ENCODE measurements around the gene DHRS3. TPM values are rescaled to one million over a fixed set of nuclear protein-coding genes. Genes with fewer than 3 reads are reported as not detected.
A peak's percentile ranks its signal among the peaks of the same experiment; 100 is the strongest.

The DHRS3 gene
- total and polyA plus RNA-seq, 2 experiments from 2014 or later: 12.5 to 15.3 TPM

DNA sequence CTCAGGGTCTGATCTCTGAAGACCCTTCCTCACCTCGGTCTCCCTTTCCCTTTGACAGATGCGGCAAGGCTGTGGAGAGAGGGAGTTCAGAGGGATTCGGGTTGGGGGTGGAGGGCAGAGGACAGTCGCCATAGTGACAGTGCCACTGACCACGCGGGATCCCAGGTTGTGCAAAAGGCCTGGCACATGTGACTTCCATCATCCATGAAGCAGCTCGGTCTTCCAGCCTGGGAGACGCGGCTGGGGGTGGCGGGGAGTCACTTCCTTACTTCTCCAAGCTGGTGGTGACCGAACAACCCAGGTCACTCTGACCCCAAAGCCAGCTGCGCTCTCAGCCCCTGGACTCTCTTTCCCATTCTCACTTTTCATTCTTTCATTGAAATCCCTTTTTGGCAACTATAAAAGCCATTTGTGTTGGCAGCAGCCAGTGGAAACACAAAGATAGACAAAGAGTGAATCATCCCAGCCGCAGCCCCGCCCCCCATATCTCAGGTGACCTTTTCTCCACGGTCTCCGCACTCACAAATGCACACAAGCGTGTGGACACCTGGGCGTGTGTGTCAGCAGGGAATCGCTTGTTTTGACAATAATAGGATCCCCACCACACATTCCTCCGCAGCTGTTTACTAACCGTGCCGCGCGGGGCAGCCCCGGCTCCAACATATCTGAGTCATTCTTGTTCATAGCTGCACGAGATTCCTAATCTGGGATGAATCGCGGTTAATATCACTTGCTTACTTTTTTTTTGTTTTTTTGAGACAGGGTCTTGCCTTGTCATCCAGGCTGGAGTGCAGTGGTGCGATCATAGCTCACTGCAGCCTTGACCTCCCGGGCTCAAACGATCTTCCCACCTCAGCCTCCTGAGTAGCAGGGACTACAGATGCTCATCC lies 68.3 kb downstream of the DHRS3 start:
- Histone ChIP-seq H3K27ac (no peak overlapping the region), H3K4me3 (no peak overlapping the region), H3K9me3 (ENCODE audit: low read depth) (no peaks in the 10 kb centered on the region), H3K36me3 (no peaks in the 10 kb centered on the region), H3K4me1 (ENCODE audit: low read depth) (peaks cover 11% of the 10 kb centered on the region), H3K27me3 (no peaks in the 10 kb centered on the region)
- peak in 1 of 2 donors; percentile 80 for DNase-seq (ENCODE audit: low read depth in 1 of 2, low spot score in 1 of 2)
- no peak for TF ChIP-seq CTCF (IDR thresholded peaks at IDR 0.05; ENCODE audit: low read depth, low read length)

DNA sequence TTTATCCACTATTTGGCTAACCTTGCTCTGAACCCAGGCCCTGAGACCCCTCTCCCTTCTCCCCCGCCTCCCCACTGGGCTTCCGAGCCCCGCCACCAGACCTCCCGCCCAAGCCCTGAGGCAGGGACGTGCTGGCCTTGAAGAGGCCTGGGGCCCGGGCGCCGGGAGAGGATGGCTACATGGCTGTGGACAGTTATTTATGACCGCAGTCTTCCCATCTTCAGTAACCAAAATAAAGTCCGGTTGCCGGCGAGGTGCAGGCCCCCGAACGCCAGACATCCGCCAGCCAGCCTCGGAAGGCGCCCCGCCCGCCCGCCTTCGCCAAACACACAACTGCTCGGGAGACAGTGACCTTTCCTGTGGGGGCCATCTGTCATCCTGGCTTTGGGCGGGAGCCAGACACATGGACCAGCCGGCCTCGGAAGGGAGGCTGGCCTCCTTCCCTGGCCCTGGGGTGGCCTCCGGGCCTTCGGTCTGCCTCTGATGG lies 69.0 kb downstream of the DHRS3 start:
- no peaks in the 10 kb centered on the region for H3K27me3 ChIP-seq
- H3K4me3 ChIP-seq: no peak overlapping the region
- TF ChIP-seq CTCF (IDR thresholded peaks at IDR 0.05; ENCODE audit: low read depth, low read length): no peak
- H3K9me3 ChIP-seq (ENCODE audit: low read depth): no peaks in the 10 kb centered on the region
- H3K27ac ChIP-seq: no peak overlapping the region
- DNase-seq (ENCODE audit: low read depth in 1 of 2, low spot score in 1 of 2): no peak
- H3K4me1 ChIP-seq (ENCODE audit: low read depth): peaks cover 11% of the 10 kb centered on the region
- H3K36me3 ChIP-seq: no peaks in the 10 kb centered on the region

DNA sequence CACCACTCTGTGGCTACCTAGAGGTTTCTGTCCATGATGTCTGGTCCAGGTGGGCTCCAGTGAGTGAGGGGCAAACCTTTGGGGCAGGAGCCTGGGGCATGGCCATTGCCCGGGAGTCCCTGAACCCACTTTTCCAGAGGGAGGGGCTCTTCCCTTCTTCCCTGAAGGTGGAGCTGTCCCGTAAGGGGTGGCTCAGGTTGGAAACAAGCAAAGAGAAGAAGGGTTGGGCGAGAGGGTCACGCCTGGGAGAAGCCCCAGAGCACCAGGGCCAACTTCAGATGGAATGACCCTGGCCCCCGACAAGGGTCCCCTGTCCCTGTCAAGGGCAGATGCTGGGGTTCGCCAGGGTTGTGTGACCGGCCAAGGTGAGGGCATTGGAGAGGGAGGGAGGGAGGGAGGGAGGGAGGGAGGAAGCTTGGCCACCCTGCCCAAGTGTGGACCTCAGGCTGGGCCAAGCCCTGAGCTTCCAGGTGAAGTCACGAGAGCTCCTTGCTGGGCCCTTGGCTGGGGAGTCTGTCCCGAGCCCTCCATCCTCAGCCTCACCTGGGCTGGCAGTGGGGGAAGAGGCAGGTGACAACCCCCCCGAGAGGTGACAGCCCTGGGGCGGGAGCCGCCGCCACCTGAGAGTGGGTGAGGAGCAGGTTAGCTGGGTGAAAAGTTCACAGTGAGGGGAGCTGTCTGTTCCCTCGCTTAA lies 69.6 kb downstream of the DHRS3 start:
- DNase-seq (ENCODE audit: low read depth in 1 of 2, low spot score in 1 of 2): no peak
- no peaks in the 10 kb centered on the region for H3K27me3 ChIP-seq
- no peak overlapping the region for H3K27ac ChIP-seq
- no peaks in the 10 kb centered on the region for H3K36me3 ChIP-seq
- H3K4me3 ChIP-seq: no peak overlapping the region
- H3K9me3 ChIP-seq (ENCODE audit: low read depth): no peaks in the 10 kb centered on the region
- peaks cover 11% of the 10 kb centered on the region for H3K4me1 ChIP-seq (ENCODE audit: low read depth)
- no peak for TF ChIP-seq CTCF (IDR thresholded peaks at IDR 0.05; ENCODE audit: low read depth, low read length)

- no peaks in the 10 kb centered on the region for H3K9me3 ChIP-seq (ENCODE audit: low read depth)
- no peak for TF ChIP-seq CTCF (IDR thresholded peaks at IDR 0.05; ENCODE audit: low read depth, low read length)
- no peak for DNase-seq (ENCODE audit: low read depth in 1 of 2, low spot score in 1 of 2)
- no peaks in the 10 kb centered on the region for H3K27me3 ChIP-seq
- H3K36me3 ChIP-seq: no peaks in the 10 kb centered on the region
- peaks cover 4% of the 10 kb centered on the region for H3K4me1 ChIP-seq (ENCODE audit: low read depth)
- H3K4me3 ChIP-seq: no peak overlapping the region
- no peak overlapping the region for H3K27ac ChIP-seq
These were observed 70.3 kb downstream of the DHRS3 start for GRCh38 chr1:12547586-12548225.

DNA sequence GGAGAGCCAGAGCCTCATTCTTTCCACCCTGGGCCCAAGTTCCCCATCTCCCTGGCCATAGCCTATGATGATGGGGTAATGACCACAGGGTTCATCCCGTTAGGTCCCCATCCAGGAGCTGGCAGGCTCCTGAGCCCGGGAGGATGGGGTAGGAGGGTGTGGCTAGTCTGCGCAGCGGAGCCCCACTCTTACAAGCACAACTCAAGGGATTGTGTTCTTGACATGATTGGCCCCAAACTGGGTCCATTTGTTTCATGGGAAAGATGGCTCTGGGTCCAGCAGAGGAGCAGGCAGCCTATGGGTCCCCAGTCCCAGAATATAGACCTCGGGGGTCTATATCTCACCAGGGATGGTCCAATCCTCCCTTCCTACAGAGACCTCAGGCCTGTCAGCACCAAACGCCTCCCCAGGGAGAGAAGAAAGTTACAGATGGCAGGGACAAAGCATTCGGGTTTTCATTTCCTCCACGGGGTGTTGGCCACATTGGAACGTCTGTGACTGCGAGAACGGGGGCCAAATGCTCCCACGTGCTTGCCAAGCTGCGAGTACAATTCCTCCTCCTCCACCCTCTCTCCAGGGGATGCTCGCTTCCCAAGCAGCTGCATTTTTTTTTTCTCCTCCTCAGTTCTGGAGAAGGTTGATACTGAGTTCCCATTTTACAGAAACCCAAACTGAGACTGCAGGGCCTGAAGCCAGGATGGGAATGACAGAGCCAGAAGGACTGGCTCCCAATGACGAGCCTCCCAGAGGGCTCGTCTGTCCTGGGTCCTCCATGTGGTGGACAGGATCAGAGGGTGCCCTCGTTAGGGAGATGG lies 71.0 kb downstream of the DHRS3 start:
- no peaks in the 10 kb centered on the region for H3K4me1 ChIP-seq (ENCODE audit: low read depth)
- no peak for TF ChIP-seq CTCF (IDR thresholded peaks at IDR 0.05; ENCODE audit: low read depth, low read length)
- H3K9me3 ChIP-seq (ENCODE audit: low read depth): no peaks in the 10 kb centered on the region
- H3K4me3 ChIP-seq: no peak overlapping the region
- H3K36me3 ChIP-seq: no peaks in the 10 kb centered on the region
- no peak overlapping the region for H3K27ac ChIP-seq
- peak in 1 of 2 donors; percentile 67 for DNase-seq (ENCODE audit: low read depth in 1 of 2, low spot score in 1 of 2)
- no peaks in the 10 kb centered on the region for H3K27me3 ChIP-seq
